IMR-90 (cell line): Measurements from ENCODE around the gene ARMC6.

Source experiments
- FOS ChIP-seq: fragments of 150-350 bp; IDR thresholded peaks from 2 replicates; pipeline ENCODE4 v1.6.1; 2016; ENCODE audit warnings: low read depth, low read length
- MAFK ChIP-seq: IDR thresholded peaks from 2 replicates; pipeline ENCODE4 v1.6.1; 2012; ENCODE audit warnings: low read depth, low read length, improper control_type of control experiment
- MAZ ChIP-seq: IDR thresholded peaks from 2 replicates; pipeline ENCODE4 v1.6.1; 2012; ENCODE audit warnings: low read depth, mild to moderate bottlenecking, low read length, improper control_type of control experiment, moderate library complexity, borderline replicate concordance
- MXI1 ChIP-seq: IDR thresholded peaks from 2 replicates; pipeline ENCODE4 v1.6.1; 2012; ENCODE audit warnings: low read depth, mild to moderate bottlenecking, low read length, moderate library complexity, borderline replicate concordance
- POLR2A ChIP-seq: IDR thresholded peaks from 2 replicates; pipeline ENCODE4 v1.6.1; 2012; ENCODE audit warnings: mild to moderate bottlenecking, low read depth, low read length
- RAD21 ChIP-seq: IDR thresholded peaks from 2 replicates; pipeline ENCODE4 v1.6.1; 2012; ENCODE audit warnings: low read length, improper control_type of control experiment
- RCOR1 ChIP-seq: IDR thresholded peaks from 2 replicates; pipeline ENCODE4 v1.6.1; 2012; ENCODE audit warnings: mild to moderate bottlenecking, low read length, improper control_type of control experiment; ENCODE audit not compliant: insufficient replicate concordance
- SMC3 ChIP-seq: fragments of 150-350 bp; IDR thresholded peaks from 2 replicates; pipeline ENCODE4 v1.6.1; 2016; ENCODE audit warnings: low read depth, mild to moderate bottlenecking, antibody characterized with exemption, low read length, moderate library complexity
- TF ChIP-seq, protein P1 (sequence below): conservative IDR thresholded peaks from 2 replicates; pipeline ENCODE4 v1.5.1; 2012; ENCODE audit warnings: mild to moderate bottlenecking, low read depth, low read length, improper control_type of control experiment
- TF ChIP-seq, protein P2 (sequence below): fragments of 150-350 bp; IDR thresholded peaks from 2 replicates; pipeline ENCODE4 v1.6.1; 2017; ENCODE audit warnings: mild to moderate bottlenecking, antibody characterized with exemption, low read length, low read depth
- TF ChIP-seq, protein P3 (sequence below): fragments of 150-350 bp; IDR thresholded peaks from 2 replicates; pipeline ENCODE4 v1.6.1; 2016; ENCODE audit warnings: low read depth, mild to moderate bottlenecking, low read length, moderate library complexity, borderline replicate concordance

DNA sequence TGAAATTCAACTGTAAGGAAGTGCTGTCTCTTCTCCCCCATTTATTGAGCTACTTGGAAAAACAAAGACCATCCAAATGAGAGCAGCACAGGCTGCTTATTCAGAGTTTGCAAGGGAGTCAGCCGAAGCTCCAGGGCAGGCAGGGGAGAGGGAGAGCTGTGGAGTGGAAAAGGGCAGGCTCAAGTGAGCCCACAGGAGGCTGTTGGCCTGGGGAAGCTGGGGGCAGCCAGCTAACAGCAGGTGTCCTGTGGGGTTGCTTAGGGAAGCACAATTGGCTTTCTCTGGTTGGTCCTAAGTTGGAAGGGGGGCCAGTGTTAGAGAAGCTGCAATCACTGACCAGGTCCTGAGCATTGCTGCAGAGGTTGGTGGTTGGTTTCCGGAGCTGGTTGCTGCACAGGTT is 54.3 kb downstream of the ARMC6 start:
- TF ChIP-seq RAD21 = no peak
- TF ChIP-seq RCOR1 = no peak
- no peak for TF ChIP-seq POLR2A
- TF ChIP-seq MXI1 = no peak
- TF ChIP-seq, protein P1, sequence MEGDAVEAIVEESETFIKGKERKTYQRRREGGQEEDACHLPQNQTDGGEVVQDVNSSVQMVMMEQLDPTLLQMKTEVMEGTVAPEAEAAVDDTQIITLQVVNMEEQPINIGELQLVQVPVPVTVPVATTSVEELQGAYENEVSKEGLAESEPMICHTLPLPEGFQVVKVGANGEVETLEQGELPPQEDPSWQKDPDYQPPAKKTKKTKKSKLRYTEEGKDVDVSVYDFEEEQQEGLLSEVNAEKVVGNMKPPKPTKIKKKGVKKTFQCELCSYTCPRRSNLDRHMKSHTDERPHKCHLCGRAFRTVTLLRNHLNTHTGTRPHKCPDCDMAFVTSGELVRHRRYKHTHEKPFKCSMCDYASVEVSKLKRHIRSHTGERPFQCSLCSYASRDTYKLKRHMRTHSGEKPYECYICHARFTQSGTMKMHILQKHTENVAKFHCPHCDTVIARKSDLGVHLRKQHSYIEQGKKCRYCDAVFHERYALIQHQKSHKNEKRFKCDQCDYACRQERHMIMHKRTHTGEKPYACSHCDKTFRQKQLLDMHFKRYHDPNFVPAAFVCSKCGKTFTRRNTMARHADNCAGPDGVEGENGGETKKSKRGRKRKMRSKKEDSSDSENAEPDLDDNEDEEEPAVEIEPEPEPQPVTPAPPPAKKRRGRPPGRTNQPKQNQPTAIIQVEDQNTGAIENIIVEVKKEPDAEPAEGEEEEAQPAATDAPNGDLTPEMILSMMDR = no peak
- TF ChIP-seq, protein P2, sequence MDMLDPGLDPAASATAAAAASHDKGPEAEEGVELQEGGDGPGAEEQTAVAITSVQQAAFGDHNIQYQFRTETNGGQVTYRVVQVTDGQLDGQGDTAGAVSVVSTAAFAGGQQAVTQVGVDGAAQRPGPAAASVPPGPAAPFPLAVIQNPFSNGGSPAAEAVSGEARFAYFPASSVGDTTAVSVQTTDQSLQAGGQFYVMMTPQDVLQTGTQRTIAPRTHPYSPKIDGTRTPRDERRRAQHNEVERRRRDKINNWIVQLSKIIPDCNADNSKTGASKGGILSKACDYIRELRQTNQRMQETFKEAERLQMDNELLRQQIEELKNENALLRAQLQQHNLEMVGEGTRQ = no peak
- no peak for TF ChIP-seq SMC3
- no peak for TF ChIP-seq FOS
- no peak for TF ChIP-seq MAZ
- no peak for TF ChIP-seq MAFK
- TF ChIP-seq, protein P3, sequence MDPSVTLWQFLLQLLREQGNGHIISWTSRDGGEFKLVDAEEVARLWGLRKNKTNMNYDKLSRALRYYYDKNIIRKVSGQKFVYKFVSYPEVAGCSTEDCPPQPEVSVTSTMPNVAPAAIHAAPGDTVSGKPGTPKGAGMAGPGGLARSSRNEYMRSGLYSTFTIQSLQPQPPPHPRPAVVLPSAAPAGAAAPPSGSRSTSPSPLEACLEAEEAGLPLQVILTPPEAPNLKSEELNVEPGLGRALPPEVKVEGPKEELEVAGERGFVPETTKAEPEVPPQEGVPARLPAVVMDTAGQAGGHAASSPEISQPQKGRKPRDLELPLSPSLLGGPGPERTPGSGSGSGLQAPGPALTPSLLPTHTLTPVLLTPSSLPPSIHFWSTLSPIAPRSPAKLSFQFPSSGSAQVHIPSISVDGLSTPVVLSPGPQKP = no peak
